B cell (primary cell): ENCODE results near the gene SMIM36. TPM values are rescaled to one million over a fixed set of nuclear protein-coding genes. Genes with fewer than 3 reads are reported as not detected.
A peak's percentile ranks its signal among the peaks of the same experiment; 100 is the strongest.

ENCODE experiments used
- ATAC-seq: fragments of 200-7000 bp; cut with Tn5 transposase; one replicate; pipeline ENCODE4 v1.10.0; 2021; ENCODE audit warnings: low read depth, mild to moderate bottlenecking, moderate number of reproducible peaks, moderate library complexity
- CTCF ChIA-PET: fragments of 350-600 bp; sonication (Branson Sonifier 250); formaldehyde crosslinking; loops from one replicate; lab custom pipeline; 2021; ENCODE audit warnings: antibody characterized with exemption, inconsistent platforms; lab: Charles Lee
- POLR2A ChIA-PET: fragments of 350-600 bp; sonication (Branson Sonifier 250); formaldehyde crosslinking; loops from one replicate; lab custom pipeline; 2021; ENCODE audit warnings: antibody characterized with exemption; lab: Charles Lee
- DNase-seq: peaks from one replicate; pipeline ENCODE4 v3.0.0; 2013
- H2AFZ ChIP-seq: 2 replicates; pipeline ENCODE4 v1.6.1; 2012; ENCODE audit warnings: mild to moderate bottlenecking, low read depth, low read length; ENCODE audit not compliant: insufficient read depth, poor library complexity, severe bottlenecking
- H3K27ac ChIP-seq, 2 donors: 1 replicate in 1 of 2; 2 replicates in 1 of 2; pipeline ENCODE4 v1.5.1; 2012 to 2013; ENCODE audit warnings: low read length in 2 of 2, mild to moderate bottlenecking in 2 of 2, moderate library complexity in 1 of 2
- H3K27me3 ChIP-seq, 4 experiments: fragments of 200-600 bp in 1 of 4; sonication (generic) in 1 of 4; replicated peaks in 1 of 4; 1 replicate in 2 of 4; 2 replicates in 2 of 4; pipeline versions ENCODE4 v1.6.1 to v1.7.0; 2013 to 2016; ENCODE audit warnings: low read length in 3 of 4, mild to moderate bottlenecking in 2 of 4, mixed read lengths in 1 of 4, moderate library complexity in 1 of 4; ENCODE audit not compliant: insufficient read depth in 4 of 4, control insufficient read depth in 3 of 4; ENCODE audit errors: control extremely low read depth in 1 of 4
- H3K36me3 ChIP-seq, 2 experiments: replicated peaks in 1 of 2; 1 replicate in 1 of 2; 2 replicates in 1 of 2; pipeline versions ENCODE4 v1.6.1 to v1.7.1; 2013; ENCODE audit warnings: low read length in 1 of 2; ENCODE audit not compliant: insufficient read depth in 2 of 2, control insufficient read depth in 1 of 2; ENCODE audit errors: control extremely low read depth in 1 of 2, extremely low read depth in 1 of 2
- H3K4me1 ChIP-seq, 2 donors: fragments of 200-600 bp in 1 of 2; sonication (generic) in 1 of 2; 1 replicate in 1 of 2; 2 replicates in 1 of 2; pipeline versions ENCODE4 v1.5.1 to v1.6.1; 2013 to 2017; ENCODE audit warnings: low read length in 2 of 2; ENCODE audit not compliant: control insufficient read depth in 2 of 2, insufficient read depth in 2 of 2
- H3K4me2 ChIP-seq: replicated peaks from 2 replicates; pipeline ENCODE3; 2012; ENCODE audit warnings: mild to moderate bottlenecking, low read depth, low read length; ENCODE audit not compliant: poor library complexity, severe bottlenecking
- H3K4me3 ChIP-seq, 5 experiments: fragments of 200-600 bp in 1 of 5; sonication (generic) in 1 of 5; 1 replicate in 3 of 5; 2 replicates in 2 of 5; pipeline versions ENCODE4 v1.5.1 to v1.7.0; 2011 to 2016; ENCODE audit warnings: low read length in 4 of 5, mild to moderate bottlenecking in 4 of 5, low read depth in 2 of 5, control low read depth in 1 of 5, moderate library complexity in 1 of 5; ENCODE audit not compliant: insufficient read depth in 1 of 5; ENCODE audit errors: control extremely low read depth in 1 of 5, extremely low read depth in 1 of 5
- H3K79me2 ChIP-seq: fragments of 200-600 bp; sonication (generic); one replicate; pipeline ENCODE4 v1.6.0; 2016; ENCODE audit warnings: low read length; ENCODE audit not compliant: control insufficient read depth, insufficient read depth
- H3K9ac ChIP-seq: fragments of 200-600 bp; sonication (generic); 2 replicates; pipeline ENCODE4 v1.6.1; 2017; ENCODE audit warnings: mild to moderate bottlenecking, low read length, moderate library complexity
- H3K9me3 ChIP-seq, 3 donors: one replicate each; pipeline versions ENCODE4 v1.6.1 to v1.7.1; 2013; ENCODE audit warnings: low read length in 2 of 3; ENCODE audit not compliant: control insufficient read depth in 2 of 3, insufficient read depth in 1 of 3; ENCODE audit errors: control extremely low read depth in 1 of 3
- H4K20me1 ChIP-seq: 2 replicates; pipeline ENCODE4 v1.6.0; 2012; ENCODE audit warnings: mild to moderate bottlenecking, low read length; ENCODE audit not compliant: insufficient read depth, control insufficient read depth, poor library complexity, severe bottlenecking
- H3K27ac Mint-ChIP-seq: one replicate; pipeline ENCODE4 v1.8.0; 2021; ENCODE audit warnings: mixed read lengths
- H3K27me3 Mint-ChIP-seq: one replicate; pipeline ENCODE4 v1.8.0; 2021; ENCODE audit warnings: mixed read lengths
- H3K4me1 Mint-ChIP-seq: one replicate; pipeline ENCODE4 v1.8.0; 2021; ENCODE audit warnings: mixed read lengths
- H3K4me3 Mint-ChIP-seq: one replicate; pipeline ENCODE4 v1.8.0; 2021; ENCODE audit warnings: mixed read lengths
- H3K9me3 Mint-ChIP-seq: one replicate; pipeline ENCODE4 v1.8.0; 2022; ENCODE audit warnings: mixed read lengths; ENCODE audit not compliant: insufficient read depth
- CTCF ChIP-seq: fragments of 200-600 bp; IDR thresholded peaks from one replicate; pipeline ENCODE4 v1.8.0; 2022; ENCODE audit warnings: antibody characterized with exemption, mild to moderate bottlenecking
- EZH2 ChIP-seq: IDR thresholded peaks from 2 replicates; pipeline ENCODE4 v1.6.1; 2012; ENCODE audit warnings: borderline replicate concordance, low read depth, mild to moderate bottlenecking, moderate library complexity, low read length; ENCODE audit not compliant: insufficient read depth, poor library complexity, severe bottlenecking
- WGBS: methylation state at CpG from one replicate; pipeline ENCODE4 v1.1.5; 2013; ENCODE audit warnings: missing lambda C conversion rate; ENCODE audit not compliant: insufficient coverage; 5-methylcytosine and 5-hydroxymethylcytosine counted together
- intact Hi-C: fragments of 100-400 bp; cut with micrococcal nuclease; formaldehyde crosslinking; loops from one replicate; pipeline ENCODE4 v1.10.0; 2022
- polyA plus RNA-seq: library from polyadenylated mRNA; depleted of rRNA; stranded (reverse); fragments of >200 nt; gene quantifications from 2 replicates; pipeline ENCODE4 v1.2.3, GENCODE V29; 2012
- total RNA-seq, 2 donors: library from RNA; stranded (reverse); fragments of 120-200 nt in 1 of 2; gene quantifications; 1 replicate in 1 of 2; 2 replicates in 1 of 2; pipeline versions ENCODE4 v1.2.3 to v1.2.4, GENCODE V29; 2013 to 2022

Gene SMIM36
- total and polyA plus RNA-seq, 2 donors (not counting 1 experiment from before 2014, with no cell fraction given), result not detected

DNA sequence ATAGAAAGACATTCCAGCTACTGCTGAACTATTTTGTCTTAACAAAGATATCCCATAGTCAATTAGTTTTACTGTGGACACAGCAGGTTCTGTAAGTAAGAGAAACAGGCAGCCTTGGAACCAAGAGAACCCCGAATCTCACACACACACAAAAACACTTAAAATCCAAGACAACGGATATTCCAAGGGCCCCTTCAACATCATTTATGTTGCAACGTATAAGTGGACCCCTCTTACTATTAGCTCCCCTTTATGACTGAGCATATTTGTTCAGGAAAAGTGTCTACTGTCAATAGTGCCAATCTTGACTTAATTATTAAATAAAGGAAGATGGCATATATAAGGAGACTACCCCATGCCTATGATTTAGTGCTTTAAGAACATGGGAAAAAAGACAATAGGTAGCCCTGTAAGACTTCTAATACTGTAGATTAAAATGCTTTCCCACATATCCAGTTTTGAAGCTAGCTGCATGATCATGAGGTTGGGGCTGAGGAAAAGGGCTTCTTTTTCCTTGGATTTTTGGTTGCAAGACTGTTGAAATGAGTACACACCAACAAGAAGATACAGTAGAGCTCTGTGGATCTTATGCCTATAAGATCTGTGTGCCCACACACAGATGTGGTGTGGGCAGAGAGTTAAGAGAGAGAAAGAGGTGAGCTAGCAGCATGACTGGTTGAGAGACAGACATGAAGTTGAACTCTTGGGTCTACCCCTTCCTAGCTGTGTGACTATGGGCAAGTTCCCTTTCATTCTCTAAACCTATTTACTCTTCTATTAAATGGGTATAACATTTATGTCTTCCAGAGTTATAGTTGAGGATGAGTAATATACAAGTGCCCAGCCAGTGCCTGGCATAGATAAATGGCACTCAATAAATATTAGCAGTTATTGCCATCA lies 92.6 kb downstream of the SMIM36 start:
- no peak for TF ChIP-seq CTCF
- TF ChIP-seq EZH2, result no peak
- H3K9ac ChIP-seq, result no peak overlapping the region
- Mint-ChIP-seq H3K27me3 (no peaks in the 10 kb centered on the region), H3K4me3 (peak overlapping the region; percentile 93), H3K4me1 (peaks cover 52% of the 10 kb centered on the region), H3K27ac (peak overlapping the region; percentile 96), H3K9me3 (no peaks in the 10 kb centered on the region)
- CTCF ChIA-PET, result interaction anchor here (0.8 to 3.7 kb wide), 6 partner anchors 10 to 67 kb away, joined by 3 to 16 read pairs (median 4); no protein-coding TSS in a partner anchor
- H3K4me1 ChIP-seq, result peaks cover 37 to 47% of the 10 kb centered on the region in 2 donors
- peak overlapping the region; percentile 99 for H3K4me2 ChIP-seq
- ATAC-seq (no peak), DNase-seq (no peak)
- peaks cover 59% of the 10 kb centered on the region for H3K79me2 ChIP-seq
- no CpG with 5 or more reads among the region's 3 CpGs for WGBS
- H4K20me1 ChIP-seq, result no peaks in the 10 kb centered on the region
- no peaks in the 10 kb centered on the region for H3K9me3 ChIP-seq
- H3K27me3 ChIP-seq, result no peaks in the 10 kb centered on the region
- H3K27ac ChIP-seq, result peak overlapping the region in 1 of 2 donors; percentile 95
- H3K4me3 ChIP-seq, result no peak overlapping the region
- POLR2A ChIA-PET, result no interaction called here
- peaks cover 0 to 5% of the 10 kb centered on the region in 2 experiments for H3K36me3 ChIP-seq
- intact Hi-C loops, result no loop called here
- no peak overlapping the region for H2AFZ ChIP-seq
